T-cell (primary cell): ENCODE measurements around the gene LCP2. TPM values are rescaled to one million over a fixed set of nuclear protein-coding genes. Genes with fewer than 3 reads are reported as not detected.

Source experiments
- ATAC-seq, 4 experiments: fragments of 200-7000 bp in 3 of 4; fragments of 150-1000 bp in 1 of 4; cut with Tn5 transposase; replicated peaks in 1 of 4; 1 replicate in 3 of 4; 2 replicates in 1 of 4; pipeline ENCODE4 v1.10.0; 2021; ENCODE audit warnings: moderate library complexity in 3 of 4, mild to moderate bottlenecking in 2 of 4, moderate number of reproducible peaks in 1 of 4
- CTCF ChIA-PET, 2 donors: fragments of 300-600 bp; sonication (Branson Sonifier 250); formaldehyde crosslinking; loops; one replicate each; lab custom pipeline; 2022; ENCODE audit warnings: antibody characterized with exemption in 2 of 2; lab: Charles Lee
- POLR2A ChIA-PET, 2 donors: fragments of 300-600 bp; sonication (Branson Sonifier 250); formaldehyde crosslinking; loops; one replicate each; lab custom pipeline; 2022; ENCODE audit warnings: antibody characterized with exemption in 2 of 2; lab: Charles Lee
- DNase-seq, 35 experiments: peaks; one replicate each; pipeline versions ENCODE4 v3.0.0 to v3.0.0-alpha.2; 2013 to 2023
- H3K27ac ChIP-seq: one replicate; pipeline ENCODE4 v1.5.1; 2013; ENCODE audit warnings: low read length
- H3K27me3 ChIP-seq, 2 experiments: replicated peaks in 1 of 2; 1 replicate in 1 of 2; 2 replicates in 1 of 2; pipeline versions ENCODE4 v1.6.1 to v1.7.0; 2013; ENCODE audit warnings: low read length in 1 of 2, mixed read lengths in 1 of 2; ENCODE audit not compliant: control insufficient read depth in 2 of 2, insufficient read depth in 2 of 2; ENCODE audit errors: extremely low read depth in 1 of 2
- H3K36me3 ChIP-seq, 2 donors: 1 replicate in 1 of 2; 2 replicates in 1 of 2; pipeline versions ENCODE4 v1.6.1 to v1.7.0; 2013; ENCODE audit warnings: low read length in 1 of 2; ENCODE audit not compliant: control insufficient read depth in 2 of 2, insufficient read depth in 1 of 2; ENCODE audit errors: extremely low read depth in 1 of 2
- H3K4me1 ChIP-seq, 2 experiments: 1 replicate in 1 of 2; 2 replicates in 1 of 2; pipeline versions ENCODE4 v1.6.1 to v1.7.0; 2013; ENCODE audit warnings: low read length in 2 of 2, mixed read lengths in 1 of 2; ENCODE audit not compliant: insufficient read depth in 2 of 2, control insufficient read depth in 1 of 2; ENCODE audit errors: extremely low read depth in 1 of 2
- H3K4me3 ChIP-seq, 2 donors: 1 replicate in 1 of 2; 2 replicates in 1 of 2; pipeline versions ENCODE4 v1.5.1 to v1.7.0; 2013; ENCODE audit warnings: mild to moderate bottlenecking in 2 of 2, low read length in 1 of 2, moderate library complexity in 1 of 2; ENCODE audit not compliant: control insufficient read depth in 1 of 2; ENCODE audit errors: extremely low read depth in 1 of 2
- H3K9me3 ChIP-seq: 2 replicates; pipeline ENCODE4 v1.7.0; 2013
- H3K27ac Mint-ChIP-seq, 2 donors: one replicate each; pipeline ENCODE4 v1.8.0; 2020 to 2021; ENCODE audit warnings: mild to moderate bottlenecking in 2 of 2, mixed read lengths in 2 of 2
- H3K27me3 Mint-ChIP-seq, 2 donors: one replicate each; pipeline ENCODE4 v1.8.0; 2021 to 2022; ENCODE audit warnings: mixed read lengths in 2 of 2
- H3K36me3 Mint-ChIP-seq: one replicate; pipeline ENCODE4 v1.8.0; 2021; ENCODE audit warnings: mixed read lengths
- H3K4me1 Mint-ChIP-seq, 3 donors: one replicate each; pipeline ENCODE4 v1.8.0; 2020 to 2022; ENCODE audit warnings: mixed read lengths in 3 of 3, mild to moderate bottlenecking in 1 of 3
- H3K4me3 Mint-ChIP-seq, 3 donors: one replicate each; pipeline ENCODE4 v1.8.0; 2020 to 2022; ENCODE audit warnings: mild to moderate bottlenecking in 3 of 3, mixed read lengths in 3 of 3, moderate library complexity in 3 of 3
- H3K9me3 Mint-ChIP-seq, 3 donors: one replicate each; pipeline ENCODE4 v1.8.0; 2020 to 2022; ENCODE audit warnings: mixed read lengths in 3 of 3
- WGBS: methylation state at CpG from one replicate; pipeline ENCODE4 v1.1.5; 2013; ENCODE audit warnings: missing lambda C conversion rate; ENCODE audit not compliant: insufficient coverage; 5-methylcytosine and 5-hydroxymethylcytosine counted together
- total RNA-seq, 35 experiments: library from RNA in 6 of 35; stranded (reverse) in 6 of 35; fragments of 120-200 nt in 1 of 35; gene quantifications; one replicate each; pipeline versions ENCODE4 v1.2.1 to v1.2.4 and lab custom pipeline; 2013 to 2026

Gene LCP2
- total RNA-seq, 5 donors from 2014 or later (not counting 1 experiment from before 2014, with no cell fraction given): 355 to 394 (median 374) TPM

DNA sequence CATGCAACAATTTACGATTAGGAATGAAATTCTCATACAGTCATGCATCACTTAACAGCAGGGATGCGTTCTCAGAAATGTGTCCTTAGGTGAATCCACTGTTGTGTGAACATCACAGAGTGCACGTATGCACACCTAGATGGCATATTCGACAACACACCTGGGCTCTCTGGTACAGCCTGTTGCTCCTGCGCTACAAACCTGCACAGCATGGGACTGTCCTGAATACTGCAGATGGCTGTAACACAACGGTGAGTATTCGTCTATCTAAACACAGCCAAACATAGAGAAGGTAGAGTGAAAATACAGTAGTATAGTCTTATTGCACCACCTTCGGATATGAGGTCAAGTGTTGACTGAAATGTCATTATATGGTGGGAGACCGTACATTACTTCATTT lies 44.0 kb upstream of the LCP2 start:
- H3K36me3 ChIP-seq: no peaks in the 10 kb centered on the region
- no peaks in the 10 kb centered on the region for H3K27me3 ChIP-seq
- Mint-ChIP-seq H3K4me1 (peaks cover 25 to 29% (median 26%) of the 10 kb centered on the region in 3 donors), H3K9me3 (peaks cover 0 to 2% (median 0%) of the 10 kb centered on the region in 3 donors), H3K27me3 (peaks cover 0 to 4% of the 10 kb centered on the region in 2 donors), H3K36me3 (no peaks in the 10 kb centered on the region), H3K27ac (no peak overlapping the region), H3K4me3 (no peak overlapping the region)
- no peak overlapping the region for H3K4me3 ChIP-seq
- no peaks in the 10 kb centered on the region for H3K9me3 ChIP-seq
- POLR2A ChIA-PET: no interaction called here
- no peak for DNase-seq
- no peak for ATAC-seq
- 83% methylated on average over 5 of the region's 9 CpGs for WGBS
- peaks cover 23 to 26% of the 10 kb centered on the region in 2 experiments for H3K4me1 ChIP-seq
- H3K27ac ChIP-seq: no peak overlapping the region
- CTCF ChIA-PET: interaction anchor here (1.2 to 5.5 kb wide), 3 partner anchors 46 to 118 kb away, joined by 3 to 60 read pairs (median 7); no protein-coding TSS in a partner anchor

DNA sequence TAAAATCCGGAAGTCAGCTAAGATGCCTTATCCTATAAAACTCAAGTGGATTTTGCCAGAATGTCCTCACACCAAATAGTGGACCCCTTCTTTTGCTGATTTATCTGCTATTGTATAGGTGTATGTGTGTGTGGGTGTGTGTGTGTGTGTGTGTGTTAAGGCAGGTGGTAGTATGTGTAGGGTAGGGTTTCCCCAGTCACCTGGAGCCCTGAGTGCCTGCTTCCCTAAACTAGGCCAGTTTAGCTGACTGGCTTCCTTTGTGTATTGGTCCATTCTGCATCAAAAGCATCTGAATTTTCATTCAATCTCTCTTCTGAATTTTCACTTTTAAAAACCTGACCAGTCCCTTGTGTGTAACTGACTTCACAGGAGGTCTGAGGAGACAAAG lies 42.2 kb upstream of the LCP2 start:
- DNase-seq (no peak), ATAC-seq (no peak)
- H3K4me3 ChIP-seq: no peak overlapping the region
- no peaks in the 10 kb centered on the region for H3K27me3 ChIP-seq
- H3K36me3 ChIP-seq: no peaks in the 10 kb centered on the region
- WGBS: 100% methylated on average over 1 of the region's 1 CpG
- H3K36me3 Mint-ChIP-seq: no peaks in the 10 kb centered on the region
- H3K9me3 ChIP-seq: no peaks in the 10 kb centered on the region
- peaks cover 37 to 41% (median 38%) of the 10 kb centered on the region in 3 donors for H3K4me1 Mint-ChIP-seq
- H3K4me3 Mint-ChIP-seq: no peak overlapping the region
- CTCF ChIA-PET: interaction anchor here (0.6 to 5.5 kb wide), 21 partner anchors 9 to 252 kb away, joined by 3 to 60 read pairs (median 8); partner anchors contain the start of genes LCP2 (in 2 of the 2) and KCNMB1 (in 1 of the 2)
- peaks cover 36 to 44% of the 10 kb centered on the region in 2 experiments for H3K4me1 ChIP-seq
- POLR2A ChIA-PET: no interaction called here
- H3K27ac Mint-ChIP-seq: no peak overlapping the region
- H3K27ac ChIP-seq: no peak overlapping the region
- no peaks in the 10 kb centered on the region for H3K9me3 Mint-ChIP-seq
- peaks cover 0 to 4% of the 10 kb centered on the region in 2 donors for H3K27me3 Mint-ChIP-seq

DNA sequence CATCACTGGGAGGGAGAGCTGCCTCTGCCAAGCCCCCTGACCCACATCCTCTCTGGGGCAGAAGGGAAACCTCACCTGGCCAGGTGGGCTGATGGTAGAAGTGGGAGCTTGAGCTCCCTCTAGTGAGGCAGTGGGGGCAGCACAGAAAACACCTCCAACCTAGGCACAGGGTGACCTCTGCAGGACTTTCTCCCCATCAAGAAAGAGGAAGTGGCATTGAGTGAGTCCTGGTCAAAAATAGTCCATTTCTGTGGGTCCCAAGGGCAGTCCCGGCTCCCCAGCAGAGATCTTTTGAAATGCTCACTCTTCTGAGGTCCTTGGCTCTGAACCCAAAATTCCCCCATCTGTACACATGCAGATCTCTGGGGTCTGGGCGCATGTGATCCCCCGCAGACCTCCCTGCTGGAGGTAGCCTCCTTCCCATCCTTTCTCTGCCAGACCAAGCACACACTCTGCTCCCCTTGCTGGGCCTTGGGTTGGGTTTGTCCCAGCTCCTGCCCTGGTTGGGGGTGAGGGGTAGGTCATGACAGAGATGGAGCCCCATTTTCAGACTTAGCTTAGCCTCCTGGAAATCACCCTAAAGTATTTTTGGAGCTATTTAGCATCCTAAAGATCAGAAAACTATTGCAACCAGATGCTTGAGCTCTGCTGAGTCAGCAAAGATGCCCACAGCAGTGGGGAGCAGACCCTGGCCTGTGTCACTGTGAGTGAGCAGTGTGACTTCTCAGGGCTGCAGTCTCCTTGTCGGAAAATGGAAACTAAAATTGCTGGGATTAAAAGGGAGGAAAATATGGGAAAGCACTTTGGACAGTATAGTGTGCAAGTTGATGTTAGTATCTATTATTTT lies 41.6 kb upstream of the LCP2 start:
- CTCF ChIA-PET: interaction anchor here (0.6 to 5.5 kb wide), 37 partner anchors 9 to 243 kb away, joined by 3 to 60 read pairs (median 7); partner anchors contain the start of gene LCP2 (in 2 of the 2)
- Mint-ChIP-seq H3K27me3 (no peaks in the 10 kb centered on the region), H3K36me3 (no peaks in the 10 kb centered on the region), H3K4me3 (no peak overlapping the region), H3K4me1 (peaks cover 37 to 41% (median 38%) of the 10 kb centered on the region in 3 donors), H3K9me3 (no peaks in the 10 kb centered on the region), H3K27ac (peak overlapping the region; percentile 70 to 87)
- Histone ChIP-seq H3K27me3 (no peaks in the 10 kb centered on the region), H3K4me3 (no peak overlapping the region), H3K36me3 (no peaks in the 10 kb centered on the region), H3K4me1 (peaks cover 39 to 50% of the 10 kb centered on the region in 2 experiments), H3K27ac (peak overlapping the region; percentile 11), H3K9me3 (no peaks in the 10 kb centered on the region)
- DNase-seq: peak; percentile 28 to 86 (median 55)
- WGBS: 46% methylated on average over 2 of the region's 4 CpGs
- POLR2A ChIA-PET: interaction anchor here in 1 of 2 donors (0.8 kb wide), 1 partner anchor 42 kb away, joined by 3 read pairs; the partner anchor contains the start of gene LCP2
- peak; percentile 78 to 86 (median 81) for ATAC-seq

DNA sequence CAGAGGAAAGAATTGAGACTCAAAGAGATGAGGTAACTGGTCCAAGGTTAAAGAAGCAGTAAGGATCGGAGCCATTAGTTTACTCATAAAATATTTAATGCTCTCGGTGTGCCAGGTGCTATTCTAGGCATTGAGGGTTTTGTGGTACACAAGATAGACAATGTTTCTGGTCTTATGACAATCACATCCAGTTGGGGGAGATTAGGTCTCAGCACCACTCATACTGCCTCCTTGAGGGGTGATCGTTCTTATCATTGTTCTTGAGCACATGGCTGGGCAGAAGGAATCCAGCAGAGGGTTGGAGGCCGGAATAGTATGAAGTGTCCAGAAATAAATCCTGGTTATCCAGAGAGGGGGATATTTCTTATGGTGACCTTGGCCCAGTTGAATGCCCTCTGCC lies 40.7 kb upstream of the LCP2 start:
- Mint-ChIP-seq H3K36me3 (no peaks in the 10 kb centered on the region), H3K4me3 (peak overlapping the region in 1 of 3 donors; percentile 16), H3K27me3 (no peaks in the 10 kb centered on the region), H3K4me1 (peaks cover 37 to 41% (median 38%) of the 10 kb centered on the region in 3 donors), H3K27ac (peak overlapping the region; percentile 87 to 97), H3K9me3 (no peaks in the 10 kb centered on the region)
- Histone ChIP-seq H3K4me1 (peaks cover 47 to 59% of the 10 kb centered on the region in 2 experiments), H3K36me3 (no peaks in the 10 kb centered on the region), H3K4me3 (no peak overlapping the region), H3K9me3 (no peaks in the 10 kb centered on the region), H3K27ac (peak overlapping the region; percentile 11), H3K27me3 (no peaks in the 10 kb centered on the region)
- WGBS: 0% methylated on average over 1 of the region's 4 CpGs
- peak in 3 of 4 experiments; percentile 23 to 32 (median 29) for ATAC-seq
- peak in 1 of 35 experiments; percentile 41 for DNase-seq
- CTCF ChIA-PET: interaction anchor here (0.6 to 5.5 kb wide), 36 partner anchors 8 to 117 kb away, joined by 3 to 60 read pairs (median 7); partner anchors contain the start of gene LCP2 (in 2 of the 2)
- POLR2A ChIA-PET: interaction anchor here (0.6 to 0.8 kb wide), 2 partner anchors 41 to 57 kb away, joined by 3 read pairs; partner anchors contain the start of gene LCP2 (in 1 of the 2)

DNA sequence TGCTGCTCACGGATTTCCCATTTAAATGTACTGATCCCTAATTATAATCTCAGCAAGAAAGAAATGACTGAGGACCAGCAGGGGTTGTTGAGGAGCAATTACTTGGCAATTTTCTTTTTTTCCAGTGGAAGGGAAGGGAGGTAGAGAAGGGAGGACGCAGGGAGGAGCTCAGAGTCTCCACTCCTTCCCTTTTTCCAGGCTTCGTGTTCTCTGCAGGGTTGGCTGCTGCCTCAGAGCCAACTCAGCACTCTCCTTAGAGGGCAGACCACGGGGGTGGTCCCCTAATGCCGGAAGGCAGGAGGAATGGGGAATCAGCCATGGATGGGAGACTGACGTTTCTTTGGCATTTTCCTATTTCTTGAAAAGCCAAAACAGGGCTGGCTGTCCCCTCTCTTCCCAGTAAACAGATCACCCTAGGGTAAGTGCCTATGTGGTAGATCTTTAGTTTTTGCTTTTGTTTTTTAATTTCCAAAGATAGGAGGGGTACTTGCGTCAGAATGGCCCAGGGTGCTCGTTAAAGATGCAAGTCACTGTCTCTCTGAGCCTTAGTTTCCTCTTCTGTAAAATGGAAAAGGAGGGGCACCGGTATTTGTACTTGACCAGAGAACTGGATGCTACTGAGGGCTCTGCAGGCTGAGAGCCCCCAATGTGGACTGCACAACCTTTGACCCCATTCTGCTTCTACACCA lies 39.6 kb upstream of the LCP2 start:
- ChIA-PET POLR2A (interaction anchor here in 1 of 2 donors (0.6 kb wide), 1 partner anchor 39 kb away, joined by 3 read pairs; the partner anchor contains the start of gene LCP2), CTCF (interaction anchor here (0.5 to 5.5 kb wide), 7 partner anchors 45 to 113 kb away, joined by 3 to 60 read pairs (median 15); no protein-coding TSS in a partner anchor)
- Mint-ChIP-seq H3K27me3 (no peaks in the 10 kb centered on the region), H3K27ac (peak overlapping the region; percentile 95 to 97), H3K9me3 (no peaks in the 10 kb centered on the region), H3K4me3 (peak overlapping the region in 1 of 3 donors; percentile 65), H3K4me1 (peaks cover 37 to 41% (median 38%) of the 10 kb centered on the region in 3 donors), H3K36me3 (no peaks in the 10 kb centered on the region)
- no peak for ATAC-seq
- peaks cover 58 to 70% of the 10 kb centered on the region in 2 experiments for H3K4me1 ChIP-seq
- H3K4me3 ChIP-seq: no peak overlapping the region
- H3K27me3 ChIP-seq: no peaks in the 10 kb centered on the region
- no peaks in the 10 kb centered on the region for H3K9me3 ChIP-seq
- H3K36me3 ChIP-seq: no peaks in the 10 kb centered on the region
- 100% methylated on average over 2 of the region's 9 CpGs for WGBS
- H3K27ac ChIP-seq: peak overlapping the region; percentile 8
- no peak for DNase-seq
